CD4-positive, alpha-beta memory T cell (primary cell): ENCODE data around the gene COL8A2. TPM values are rescaled to one million over a fixed set of nuclear protein-coding genes. Genes with fewer than 3 reads are reported as not detected.

Experiments used
- CTCF ChIA-PET: fragments of 350-600 bp; sonication (Branson Sonifier 250); formaldehyde crosslinking; loops from one replicate; lab custom pipeline; 2021; ENCODE audit warnings: inconsistent platforms; ENCODE audit not compliant: partially characterized antibody; lab: Charles Lee
- POLR2A ChIA-PET: fragments of 350-600 bp; sonication (Branson Sonifier 250); formaldehyde crosslinking; loops from one replicate; lab custom pipeline; 2021; ENCODE audit not compliant: partially characterized antibody; lab: Charles Lee
- DNase-seq, 5 donors: peaks; one replicate each; pipeline versions ENCODE4 v3.0.0 to v3.0.0-alpha.2; 2020 to 2022; ENCODE audit warnings: mixed read lengths in 1 of 5
- H3K27ac ChIP-seq: one replicate; pipeline ENCODE4 v1.7.0; 2013; ENCODE audit warnings: low read depth, low read length
- H3K27me3 ChIP-seq: 2 replicates; pipeline ENCODE4 v1.7.0; 2013; ENCODE audit warnings: mild to moderate bottlenecking, low read length, moderate library complexity; ENCODE audit not compliant: insufficient read depth
- H3K36me3 ChIP-seq: 2 replicates; pipeline ENCODE4 v1.7.0; 2013; ENCODE audit warnings: mild to moderate bottlenecking, low read length, moderate library complexity; ENCODE audit not compliant: insufficient read depth
- H3K4me1 ChIP-seq: 2 replicates; pipeline ENCODE4 v1.7.0; 2013; ENCODE audit warnings: mild to moderate bottlenecking, low read length, moderate library complexity; ENCODE audit not compliant: insufficient read depth
- H3K4me3 ChIP-seq, 2 donors: one replicate each; pipeline ENCODE4 v1.7.0; 2013; ENCODE audit warnings: low read length in 2 of 2, mild to moderate bottlenecking in 1 of 2
- H3K9me3 ChIP-seq, 2 donors: one replicate each; pipeline ENCODE4 v1.7.0; 2013; ENCODE audit warnings: low read length in 2 of 2, control low read depth in 1 of 2; ENCODE audit not compliant: control insufficient read depth in 1 of 2
- H3K27ac Mint-ChIP-seq, 7 donors: one replicate each; pipeline ENCODE4 v1.8.0; 2020 to 2021; ENCODE audit warnings: mixed read lengths in 7 of 7, mild to moderate bottlenecking in 6 of 7, inconsistent platforms in 3 of 7, moderate library complexity in 3 of 7
- H3K27me3 Mint-ChIP-seq, 2 donors: one replicate each; pipeline ENCODE4 v1.8.0; 2020 to 2021; ENCODE audit warnings: mixed read lengths in 2 of 2
- H3K36me3 Mint-ChIP-seq, 2 donors: one replicate each; pipeline ENCODE4 v1.8.0; 2020 to 2021; ENCODE audit warnings: mixed read lengths in 2 of 2, inconsistent platforms in 1 of 2, mild to moderate bottlenecking in 1 of 2
- H3K4me1 Mint-ChIP-seq, 4 donors: one replicate each; pipeline ENCODE4 v1.8.0; 2020 to 2021; ENCODE audit warnings: mixed read lengths in 4 of 4, mild to moderate bottlenecking in 1 of 4
- H3K4me3 Mint-ChIP-seq, 8 donors: one replicate each; pipeline ENCODE4 v1.8.0; 2020 to 2021; ENCODE audit warnings: mixed read lengths in 8 of 8, mild to moderate bottlenecking in 7 of 8, moderate library complexity in 6 of 8, inconsistent platforms in 3 of 8
- H3K9me3 Mint-ChIP-seq, 8 donors: one replicate each; pipeline ENCODE4 v1.8.0; 2020 to 2021; ENCODE audit warnings: mixed read lengths in 8 of 8, mild to moderate bottlenecking in 5 of 8, inconsistent platforms in 3 of 8, moderate library complexity in 1 of 8
- intact Hi-C: fragments of 100-400 bp; cut with micrococcal nuclease; formaldehyde crosslinking; loops from one replicate; pipeline ENCODE4 v1.15.1; 2023
- polyA plus RNA-seq, 2 donors: library from polyadenylated mRNA; unstranded; fragments of 300-500 nt; fragmentation: Illumina TruSeq; gene quantifications; one replicate each; pipeline ENCODE4 v1.2.3, GENCODE V29; 2021
- total RNA-seq, 2 experiments: library from RNA; stranded (reverse); gene quantifications; one replicate each; pipeline ENCODE4 v1.2.3, GENCODE V29; 2021

COL8A2 gene
- total and polyA plus RNA-seq, 4 experiments from 2014 or later = 0.25 to 0.26 TPM; not detected in 2

GRCh38 chr1:36098650-36099365 is 26.2 kb downstream of the COL8A2 start:
- intact Hi-C loops = loop anchor here (1.0 kb wide), 4 partner anchors 35 to 321 kb away; no protein-coding TSS in a partner anchor
- Mint-ChIP-seq H3K4me3 (no peak overlapping the region), H3K27ac (no peak overlapping the region), H3K27me3 (no peaks in the 10 kb centered on the region), H3K4me1 (peaks cover 0 to 4% (median under 1%) of the 10 kb centered on the region in 4 donors), H3K36me3 (peaks cover 0 to 17% of the 10 kb centered on the region in 2 donors), H3K9me3 (no peaks in the 10 kb centered on the region)
- ChIA-PET CTCF (no interaction called here), POLR2A (interaction anchor here (0.9 kb wide), 1 partner anchor 36 kb away, joined by 5 read pairs; no protein-coding TSS in a partner anchor)
- no peaks in the 10 kb centered on the region for H3K4me1 ChIP-seq
- no peak overlapping the region for H3K4me3 ChIP-seq
- H3K27ac ChIP-seq = no peak overlapping the region
- no peaks in the 10 kb centered on the region for H3K27me3 ChIP-seq
- no peaks in the 10 kb centered on the region for H3K9me3 ChIP-seq
- no peak for DNase-seq
- peaks cover 25% of the 10 kb centered on the region for H3K36me3 ChIP-seq

- peak overlapping the region in 1 of 7 donors; percentile 12 for H3K27ac Mint-ChIP-seq
- Histone ChIP-seq H3K36me3 (peaks cover 34% of the 10 kb centered on the region), H3K9me3 (no peaks in the 10 kb centered on the region), H3K4me3 (no peak overlapping the region), H3K4me1 (no peaks in the 10 kb centered on the region), H3K27me3 (no peaks in the 10 kb centered on the region), H3K27ac (no peak overlapping the region)
- POLR2A ChIA-PET = interaction anchor here (0.9 to 1.6 kb wide), 3 partner anchors 37 to 126 kb away, joined by 3 to 6 read pairs (median 5); partner anchors contain the start of gene THRAP3
- H3K4me1 Mint-ChIP-seq = peaks cover 0 to 8% (median 2%) of the 10 kb centered on the region in 4 donors
- CTCF ChIA-PET = interaction anchor here (1.5 to 3.6 kb wide), 3 partner anchors 37 to 188 kb away, joined by 3 to 13 read pairs (median 10); no protein-coding TSS in a partner anchor
- intact Hi-C loops = no loop called here
- peaks cover 5 to 25% of the 10 kb centered on the region in 2 donors for H3K36me3 Mint-ChIP-seq
- no peak overlapping the region for H3K4me3 Mint-ChIP-seq
- H3K9me3 Mint-ChIP-seq = no peaks in the 10 kb centered on the region
- no peak for DNase-seq
- H3K27me3 Mint-ChIP-seq = no peaks in the 10 kb centered on the region
Measured at GRCh38 chr1:36097693-36098585, 27.1 kb downstream of the COL8A2 start.

GRCh38 chr1:36096500-36097432 is 28.3 kb downstream of the COL8A2 start:
- Mint-ChIP-seq H3K27ac (peak overlapping the region in 2 of 7 donors; percentile 30 to 57), H3K9me3 (no peaks in the 10 kb centered on the region), H3K4me1 (peaks cover 0 to 20% (median 2%) of the 10 kb centered on the region in 4 donors), H3K4me3 (no peak overlapping the region), H3K27me3 (no peaks in the 10 kb centered on the region), H3K36me3 (peaks cover 13 to 34% of the 10 kb centered on the region in 2 donors)
- H3K36me3 ChIP-seq = peaks cover 46% of the 10 kb centered on the region
- H3K27ac ChIP-seq = no peak overlapping the region
- intact Hi-C loops = no loop called here
- H3K27me3 ChIP-seq = no peaks in the 10 kb centered on the region
- H3K9me3 ChIP-seq = no peaks in the 10 kb centered on the region
- ChIA-PET POLR2A (interaction anchor here (1.1 to 1.6 kb wide), 2 partner anchors 52 to 127 kb away, joined by 3 to 6 read pairs; partner anchors contain the start of gene THRAP3), CTCF (interaction anchor here (1.4 to 3.6 kb wide), 4 partner anchors 11 to 189 kb away, joined by 3 to 13 read pairs (median 7); no protein-coding TSS in a partner anchor)
- no peaks in the 10 kb centered on the region for H3K4me1 ChIP-seq
- DNase-seq = no peak
- H3K4me3 ChIP-seq = no peak overlapping the region

DNA sequence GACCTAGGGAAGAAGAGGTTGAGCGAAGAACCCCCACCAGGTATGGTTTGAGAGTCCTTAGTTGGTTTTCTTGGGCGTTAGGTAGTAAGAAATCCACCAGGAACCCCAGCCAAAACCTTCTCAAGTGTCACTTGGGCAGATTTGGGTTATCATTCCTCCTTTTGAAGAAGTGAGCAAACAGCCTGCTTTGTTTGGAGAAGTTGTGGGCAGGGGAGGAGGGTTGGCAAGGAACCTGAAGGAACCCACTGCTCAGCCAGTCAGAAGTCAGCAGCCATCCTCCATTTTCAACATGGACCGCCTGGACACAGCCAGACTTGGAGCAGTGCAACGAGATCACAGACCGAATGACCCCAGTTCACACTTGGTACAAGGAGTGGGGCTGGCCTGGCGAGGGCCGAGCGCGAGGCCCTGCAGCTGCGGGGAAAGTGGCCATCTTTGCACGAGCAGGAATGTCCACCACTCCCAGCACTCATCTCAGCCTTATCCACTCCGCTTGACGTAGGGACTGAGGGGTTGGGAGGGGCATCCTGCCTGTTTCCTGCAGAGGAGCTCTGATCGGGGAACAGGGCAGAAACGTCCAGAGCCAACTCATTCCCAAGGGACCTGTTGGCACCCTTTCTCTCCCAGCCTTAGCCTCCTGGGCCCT is 29.1 kb downstream of the COL8A2 start:
- intact Hi-C loops = no loop called here
- no peaks in the 10 kb centered on the region for H3K27me3 Mint-ChIP-seq

GRCh38 chr1:36094621-36095061 is 30.4 kb downstream of the COL8A2 start:
- peaks cover 13 to 38% of the 10 kb centered on the region in 2 donors for H3K36me3 Mint-ChIP-seq
- Histone ChIP-seq H3K4me3 (no peak overlapping the region), H3K27me3 (no peaks in the 10 kb centered on the region), H3K4me1 (peaks cover 8% of the 10 kb centered on the region), H3K36me3 (peaks cover 51% of the 10 kb centered on the region), H3K27ac (no peak overlapping the region), H3K9me3 (no peaks in the 10 kb centered on the region)
- no peaks in the 10 kb centered on the region for H3K9me3 Mint-ChIP-seq
- no peaks in the 10 kb centered on the region for H3K27me3 Mint-ChIP-seq
- H3K4me1 Mint-ChIP-seq = peaks cover 6 to 33% (median 7%) of the 10 kb centered on the region in 4 donors
- CTCF ChIA-PET = interaction anchor here (1.1 to 3.6 kb wide), 5 partner anchors 40 to 193 kb away, joined by 3 to 13 read pairs (median 3); no protein-coding TSS in a partner anchor
- intact Hi-C loops = no loop called here
- DNase-seq = no peak
- POLR2A ChIA-PET = no interaction called here
- H3K4me3 Mint-ChIP-seq = no peak overlapping the region
- peak overlapping the region in 1 of 7 donors; percentile 52 for H3K27ac Mint-ChIP-seq

More for the DNA sequence above, 29.1 kb downstream of the COL8A2 start:
- H3K4me1 Mint-ChIP-seq = peaks cover 0 to 28% (median 2%) of the 10 kb centered on the region in 4 donors
- Histone ChIP-seq H3K4me3 (no peak overlapping the region), H3K27ac (no peak overlapping the region), H3K9me3 (no peaks in the 10 kb centered on the region), H3K36me3 (peaks cover 51% of the 10 kb centered on the region), H3K27me3 (no peaks in the 10 kb centered on the region), H3K4me1 (no peaks in the 10 kb centered on the region)
- POLR2A ChIA-PET = interaction anchor here (1.6 kb wide), 1 partner anchor 128 kb away, joined by 6 read pairs; the partner anchor contains the start of gene THRAP3
- H3K9me3 Mint-ChIP-seq = no peaks in the 10 kb centered on the region
- no peak overlapping the region for H3K4me3 Mint-ChIP-seq
- CTCF ChIA-PET = interaction anchor here (1.1 to 3.6 kb wide), 7 partner anchors 12 to 191 kb away, joined by 3 to 13 read pairs (median 4); no protein-coding TSS in a partner anchor
- peak overlapping the region in 1 of 7 donors; percentile 25 for H3K27ac Mint-ChIP-seq
- no peak for DNase-seq
- peaks cover 13 to 37% of the 10 kb centered on the region in 2 donors for H3K36me3 Mint-ChIP-seq

DNA sequence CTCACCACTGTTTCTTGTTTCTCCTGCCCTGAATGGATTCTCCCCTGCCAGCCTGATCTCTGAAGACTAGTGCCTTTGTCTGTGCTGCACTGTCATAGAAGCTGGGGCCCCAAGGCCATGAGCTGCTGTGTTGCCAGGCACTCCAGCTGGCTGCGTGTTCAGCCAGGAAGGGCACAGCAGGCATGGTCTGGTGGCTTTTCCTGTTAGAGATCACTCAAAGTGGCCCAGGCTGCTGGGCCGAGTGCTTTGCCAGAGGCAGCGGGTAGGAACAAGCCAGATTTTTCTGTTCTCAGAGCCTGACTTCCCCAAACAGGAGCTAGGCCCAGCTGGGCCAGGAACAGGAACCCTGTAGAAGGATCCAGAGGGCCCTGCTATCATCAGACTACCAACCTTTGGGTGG is 31.1 kb downstream of the COL8A2 start:
- Mint-ChIP-seq H3K27ac (no peak overlapping the region), H3K36me3 (peaks cover 13 to 43% of the 10 kb centered on the region in 2 donors), H3K27me3 (no peaks in the 10 kb centered on the region), H3K4me3 (peak overlapping the region in 1 of 8 donors; percentile 26), H3K4me1 (peaks cover 10 to 38% (median 13%) of the 10 kb centered on the region in 4 donors), H3K9me3 (no peaks in the 10 kb centered on the region)
- POLR2A ChIA-PET = interaction anchor here (1.5 kb wide), 1 partner anchor 95 kb away, joined by 4 read pairs; no protein-coding TSS in a partner anchor
- Histone ChIP-seq H3K27ac (no peak overlapping the region), H3K36me3 (peaks cover 51% of the 10 kb centered on the region), H3K9me3 (no peaks in the 10 kb centered on the region), H3K27me3 (no peaks in the 10 kb centered on the region), H3K4me1 (peaks cover 12% of the 10 kb centered on the region), H3K4me3 (no peak overlapping the region)
- CTCF ChIA-PET = interaction anchor here (1.1 to 1.2 kb wide), 2 partner anchors 9 to 94 kb away, joined by 3 to 5 read pairs; no protein-coding TSS in a partner anchor
- DNase-seq = no peak
- intact Hi-C loops = no loop called here
